HG03095 (cell line): ENCODE measurements around the gene PTPRO.

Experiments used
- ATAC-seq: cut with Tn5 transposase; IDR thresholded peaks from one replicate; pipeline ENCODE4 v1.9.1; 2021; ENCODE audit warnings: moderate library complexity; ENCODE audit not compliant: unreplicated experiment

Gene PTPRO

GRCh38 chr12:15346488-15346887 is 24.2 kb downstream of the PTPRO start:
- no peak for ATAC-seq

- ATAC-seq = no peak
Observed at GRCh38 chr12:15350643-15351042, 28.3 kb downstream of the PTPRO start.

- no peak for ATAC-seq
Observed at GRCh38 chr12:15355766-15356165, 33.5 kb downstream of the PTPRO start.

GRCh38 chr12:15356951-15357364 is 34.6 kb downstream of the PTPRO start:
- ATAC-seq = no peak

- no peak for ATAC-seq
Observed at GRCh38 chr12:15364221-15365160, 42.2 kb downstream of the PTPRO start.

GRCh38 chr12:15368812-15369211 is 46.5 kb downstream of the PTPRO start:
- ATAC-seq = no peak

- ATAC-seq = no peak
Observed at GRCh38 chr12:15372352-15372751, 50.0 kb downstream of the PTPRO start.

GRCh38 chr12:15387772-15388171 is 65.5 kb downstream of the PTPRO start:
- no peak for ATAC-seq

GRCh38 chr12:15389561-15389960 is 67.3 kb downstream of the PTPRO start:
- ATAC-seq = no peak

- no peak for ATAC-seq
Observed at GRCh38 chr12:15393037-15393436, 70.7 kb downstream of the PTPRO start.

- ATAC-seq = no peak
Observed at GRCh38 chr12:15393995-15394394, 71.7 kb downstream of the PTPRO start.

- no peak for ATAC-seq
Observed at GRCh38 chr12:15404485-15404884, 82.2 kb downstream of the PTPRO start.

GRCh38 chr12:15405606-15406005 is 83.3 kb downstream of the PTPRO start:
- ATAC-seq = no peak

GRCh38 chr12:15407025-15407424 is 84.7 kb downstream of the PTPRO start:
- no peak for ATAC-seq

GRCh38 chr12:15411842-15412241 is 89.5 kb downstream of the PTPRO start:
- ATAC-seq = no peak

- no peak for ATAC-seq
Observed at GRCh38 chr12:15417691-15418090, 95.4 kb downstream of the PTPRO start.

GRCh38 chr12:15423629-15424028 is 101.3 kb downstream of the PTPRO start:
- no peak for ATAC-seq

- ATAC-seq = no peak
Observed at GRCh38 chr12:15427913-15428312, 105.6 kb downstream of the PTPRO start.

GRCh38 chr12:15428632-15429031 is 106.3 kb downstream of the PTPRO start:
- ATAC-seq = no peak

- no peak for ATAC-seq
Observed at GRCh38 chr12:15429262-15429661, 107.0 kb downstream of the PTPRO start.

GRCh38 chr12:15435597-15435996 is 113.3 kb downstream of the PTPRO start:
- no peak for ATAC-seq

- no peak for ATAC-seq
Observed at GRCh38 chr12:15439459-15439858, 117.2 kb downstream of the PTPRO start.

- ATAC-seq = no peak
Observed at GRCh38 chr12:15443050-15443449, 120.7 kb downstream of the PTPRO start.
